ENCODE data around the gene ATXN7L1. TPM values are rescaled to one million over a fixed set of nuclear protein-coding genes. Genes with fewer than 3 reads are reported as not detected.

The ATXN7L1 gene
- total RNA-seq, 2 experiments from 2014 or later = 0.59 TPM; not detected in 1

GRCh38 chr7:105612806-105613205 lies 263.6 kb downstream of the ATXN7L1 start:
- ChIA-PET POLR2A (no interaction called here), CTCF (ENCODE audit: unreplicated experiment) (no interaction called here)
- DNase-seq (ENCODE audit: low spot score) = no peak
- H3K9me3 ChIP-seq (ENCODE audit: low read length) = no peaks in the 10 kb centered on the region
- H3K4me2 ChIP-seq (ENCODE audit: low read length) = no peak overlapping the region
- H3K4me3 ChIP-seq (ENCODE audit: low read depth, low read length, poor library complexity, severe bottlenecking) = no peak overlapping the region
- TF ChIP-seq EZH2phosphoT487 (IDR thresholded peaks at IDR 0.05; ENCODE audit: borderline replicate concordance, low read depth, low read length) (no peak), CTCF (conservative IDR thresholded peaks at IDR 0.05; ENCODE audit: low read length) (no peak)
- no peaks in the 10 kb centered on the region for H3K79me2 ChIP-seq (ENCODE audit: insufficient read depth, low read depth, low read length)
- H3K9me2 ChIP-seq (ENCODE audit: insufficient read depth, low read length) = no peaks in the 10 kb centered on the region
- H3K4me1 ChIP-seq (ENCODE audit: insufficient read depth, low read length, poor library complexity, severe bottlenecking) = no peaks in the 10 kb centered on the region
- no peaks in the 10 kb centered on the region for H3K36me3 ChIP-seq (ENCODE audit: insufficient read depth, low read length)
- intact Hi-C loops (cut with micrococcal nuclease; ENCODE audit: unreplicated experiment) = no loop called here
- H2AFZ ChIP-seq (ENCODE audit: low read length) = no peak overlapping the region
- H4K20me1 ChIP-seq (ENCODE audit: insufficient read depth, low read length) = no peaks in the 10 kb centered on the region
- BruUV-seq (replicated peaks) = no TSS peak
- no peak overlapping the region for H3K27ac ChIP-seq (ENCODE audit: low read depth, low read length, poor library complexity, severe bottlenecking)

GRCh38 chr7:105611856-105612775 lies 264.3 kb downstream of the ATXN7L1 start:
- DNase-seq (ENCODE audit: low spot score) = no peak
- H3K79me2 ChIP-seq (ENCODE audit: insufficient read depth, low read depth, low read length) = no peaks in the 10 kb centered on the region
- no peaks in the 10 kb centered on the region for H3K9me3 ChIP-seq (ENCODE audit: low read length)
- no peak overlapping the region for H3K4me3 ChIP-seq (ENCODE audit: low read depth, low read length, poor library complexity, severe bottlenecking)
- ChIA-PET CTCF (ENCODE audit: unreplicated experiment) (no interaction called here), POLR2A (no interaction called here)
- H3K27ac ChIP-seq (ENCODE audit: low read depth, low read length, poor library complexity, severe bottlenecking) = no peak overlapping the region
- no TSS peak for BruUV-seq (replicated peaks)
- no peak overlapping the region for H3K4me2 ChIP-seq (ENCODE audit: low read length)
- intact Hi-C loops (cut with micrococcal nuclease; ENCODE audit: unreplicated experiment) = no loop called here
- H3K36me3 ChIP-seq (ENCODE audit: insufficient read depth, low read length) = no peaks in the 10 kb centered on the region
- H3K4me1 ChIP-seq (ENCODE audit: insufficient read depth, low read length, poor library complexity, severe bottlenecking) = no peaks in the 10 kb centered on the region
- H2AFZ ChIP-seq (ENCODE audit: low read length) = no peak overlapping the region
- H4K20me1 ChIP-seq (ENCODE audit: insufficient read depth, low read length) = no peaks in the 10 kb centered on the region
- no peaks in the 10 kb centered on the region for H3K9me2 ChIP-seq (ENCODE audit: insufficient read depth, low read length)
- TF ChIP-seq EZH2phosphoT487 (IDR thresholded peaks at IDR 0.05; ENCODE audit: borderline replicate concordance, low read depth, low read length) (no peak), CTCF (conservative IDR thresholded peaks at IDR 0.05; ENCODE audit: low read length) (no peak)

Measured in OCI-LY7 (cell line).